Stimulated activated CD4-positive, alpha-beta T cell treated with anti-CD3 and anti-CD28 coated beads, Interleukin-2, amount 100 ng/mL, for 4 hours (primary cell): ENCODE results near the gene ATP10B.
"Not testable (repeated sequence)": the region's sequence is repeated elsewhere in the genome, so short reads cannot be mapped to it uniquely, and the experiment has no call there.

ENCODE experiments used
- DNase-seq: peaks from one replicate; pipeline ENCODE4 v3.0.0-alpha.2; 2020; ENCODE audit warnings: low read depth

ATP10B gene

GRCh38 chr5:160852049-160852448 is at the start of gene ATP10B:
ATP10B (minus strand) TSS chr5:160852211; CDS start chr5:160688074, 164,137 bp downstream.
- DNase-seq: no peak

GRCh38 chr5:160901656-160902055 is 49.6 kb upstream of the ATP10B start:
- no peak for DNase-seq

- no peak for DNase-seq
These were observed 47.7 kb upstream of the ATP10B start for GRCh38 chr5:160899735-160900134.

GRCh38 chr5:160893180-160893964 is 41.4 kb upstream of the ATP10B start:
- DNase-seq: not testable (repeated sequence)

GRCh38 chr5:160887780-160888179 is 35.8 kb upstream of the ATP10B start:
- DNase-seq: no peak

- not testable (repeated sequence) for DNase-seq
These were observed 21.7 kb upstream of the ATP10B start for GRCh38 chr5:160873560-160874200.

GRCh38 chr5:160869989-160870521 is 18.0 kb upstream of the ATP10B start:
- DNase-seq: no peak

GRCh38 chr5:160867976-160868375 is 16.0 kb upstream of the ATP10B start:
- DNase-seq: no peak

- no peak for DNase-seq
These were observed 560 bp downstream of the ATP10B start for GRCh38 chr5:160851451-160851850.

GRCh38 chr5:160850421-160850820 is 1.6 kb downstream of the ATP10B start:
- no peak for DNase-seq

GRCh38 chr5:160847526-160848085 is 4.4 kb downstream of the ATP10B start:
- DNase-seq: no peak

GRCh38 chr5:160846642-160847041 is 5.4 kb downstream of the ATP10B start:
- DNase-seq: no peak

- no peak for DNase-seq
These were observed 7.8 kb downstream of the ATP10B start for GRCh38 chr5:160844177-160844576.

GRCh38 chr5:160843240-160843639 is 8.8 kb downstream of the ATP10B start:
- no peak for DNase-seq

- DNase-seq: no peak
These were observed 14.0 kb downstream of the ATP10B start for GRCh38 chr5:160837749-160838593.

GRCh38 chr5:160837211-160837610 is 14.8 kb downstream of the ATP10B start:
- DNase-seq: no peak

- DNase-seq: no peak
These were observed 16.0 kb downstream of the ATP10B start for GRCh38 chr5:160835818-160836528.

- no peak for DNase-seq
These were observed 16.6 kb downstream of the ATP10B start for GRCh38 chr5:160835376-160835775.

- no peak for DNase-seq
These were observed 18.2 kb downstream of the ATP10B start for GRCh38 chr5:160833806-160834205.

GRCh38 chr5:160831801-160832200 is 20.2 kb downstream of the ATP10B start:
- no peak for DNase-seq

GRCh38 chr5:160824301-160825001 is 27.6 kb downstream of the ATP10B start:
- DNase-seq: no peak
